Right ventricle myocardium superior (tissue), 1 donor: ENCODE measurements around the gene PSMB9. TPM values are rescaled to one million over a fixed set of nuclear protein-coding genes. Genes with fewer than 3 reads are reported as not detected.

Experiments used
- ATAC-seq: fragments of 200-7000 bp; cut with Tn5 transposase; one replicate; pipeline ENCODE4 v1.9.1; 2020; ENCODE audit warnings: mild to moderate bottlenecking; ENCODE audit not compliant: poor library complexity
- DNase-seq: peaks from one replicate; pipeline ENCODE4 v3.0.0-alpha.2; 2020
- intact Hi-C: fragments of 100-400 bp; cut with DNase I; formaldehyde crosslinking; loops from one replicate; pipeline ENCODE4 v1.11.2; 2022
- total RNA-seq: library from RNA; stranded (reverse); fragmentation: NEBNext Ultra II Directional; extraction: Animal tissue kit (Norgen Biotek cat#: 25700); gene quantifications from one replicate; pipeline ENCODE4 v1.2.1, GENCODE V29; 2021
- donor health status: DM: no; HTN: yes; CAD: no; lungs with severe emphysema.

Gene PSMB9
- total RNA-seq, 1 donor from 2014 or later, result 12.6 TPM

DNA sequence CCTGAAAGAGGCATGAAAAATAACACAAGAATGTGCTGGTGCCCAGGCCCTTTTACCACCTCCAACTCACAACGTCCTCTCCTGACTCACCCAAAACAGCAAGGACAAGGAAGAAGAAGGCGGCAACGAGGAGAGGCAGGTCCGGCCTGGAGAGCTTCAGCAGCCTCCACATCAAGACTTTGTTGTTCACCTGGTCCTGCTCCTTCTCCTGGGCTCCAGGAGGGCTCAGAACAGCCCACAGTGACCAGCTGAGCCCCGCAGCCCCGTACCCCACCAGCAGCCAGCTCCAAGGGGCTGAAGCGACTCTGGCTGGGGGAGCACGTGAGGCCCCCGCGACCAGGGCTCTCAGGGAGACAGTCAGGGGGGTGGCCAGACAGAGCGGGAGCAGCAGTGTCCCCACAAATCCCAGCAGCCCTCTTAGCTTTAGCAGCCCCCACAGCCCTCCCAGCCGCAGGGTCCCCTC is 16.3 kb upstream of the PSMB9 start:
- DNase-seq (no peak), ATAC-seq (no peak)
- intact Hi-C loops, result loop anchor here (2.0 kb wide), 1 partner anchor 17 kb away; the partner anchor contains the start of gene PSMB9

DNA sequence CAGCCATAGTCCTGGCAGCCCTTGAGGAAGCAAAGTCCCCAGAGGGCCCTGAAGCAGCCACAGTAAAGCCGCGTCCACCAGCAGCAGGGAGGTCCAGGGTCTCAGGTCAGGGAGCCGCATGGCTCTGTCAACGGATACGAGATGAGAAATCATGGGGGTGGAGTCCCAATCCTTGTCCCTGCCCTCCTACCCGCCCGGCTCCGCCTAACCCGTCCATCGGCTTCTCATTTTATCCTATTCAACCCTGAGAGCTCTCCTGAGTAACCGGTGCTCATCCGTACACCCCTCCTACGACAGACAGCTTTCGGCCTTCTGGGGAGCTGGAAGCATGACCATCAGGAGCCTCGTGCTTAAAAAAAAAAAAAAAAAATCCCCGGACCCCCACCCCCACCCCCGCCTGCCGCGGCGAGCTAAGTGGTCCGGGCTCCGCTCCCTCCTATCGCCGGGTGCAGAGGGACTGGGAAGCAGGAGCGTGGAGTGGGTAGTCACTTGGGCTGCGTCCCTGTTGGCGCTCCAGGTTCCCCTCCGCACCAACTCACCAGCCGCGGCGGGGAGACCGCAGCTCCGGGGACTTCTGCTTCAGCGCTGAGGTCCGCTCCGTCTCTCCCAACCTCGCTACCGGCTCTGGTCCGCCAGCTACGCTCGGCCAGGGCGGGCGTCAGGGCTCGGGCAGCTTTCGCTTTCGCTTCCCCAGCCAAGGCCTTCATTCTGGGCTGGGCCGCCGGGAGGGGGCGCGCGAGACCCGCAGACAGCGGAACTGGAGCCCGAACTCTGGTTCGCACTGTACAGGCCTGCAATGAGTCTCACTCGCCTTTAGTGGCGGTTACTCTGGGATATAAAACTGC is 15.7 kb upstream of the PSMB9 start, which contains the start of gene TAP2:
Gene TAP2 (minus strand): TSS at position 626 of the 845 bp plus-strand sequence. CDS start 506 bp downstream, at position 120.
- peak; percentile 98 for ATAC-seq
- DNase-seq, result peak; percentile 98
- intact Hi-C loops, result loop anchor here (2.0 kb wide), 1 partner anchor 16 kb away; the partner anchor contains the start of gene PSMB9

DNA sequence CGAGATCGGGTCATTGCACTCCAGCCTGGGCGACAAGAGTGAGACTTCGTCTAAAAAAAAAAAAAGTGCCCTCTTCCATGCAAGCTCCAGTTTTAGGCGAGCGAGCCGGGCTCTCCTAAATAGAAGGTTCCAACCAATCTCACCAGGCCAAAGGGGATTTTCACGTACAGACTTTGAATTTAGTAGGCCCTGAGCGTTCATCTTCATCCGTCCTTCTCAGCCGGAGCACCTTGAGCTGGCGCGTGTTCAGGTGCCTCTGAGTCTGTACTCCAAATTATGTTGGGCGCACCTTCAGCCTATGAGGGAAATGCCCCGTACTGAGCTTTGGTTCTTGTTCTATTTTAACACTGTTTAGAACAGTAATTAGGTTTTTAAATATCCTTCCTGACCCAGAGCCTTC is 14.6 kb upstream of the PSMB9 start:
- DNase-seq (no peak), ATAC-seq (no peak)
- intact Hi-C loops, result loop anchor here (2.0 kb wide), 1 partner anchor 15 kb away; the partner anchor contains the start of gene PSMB9

DNA sequence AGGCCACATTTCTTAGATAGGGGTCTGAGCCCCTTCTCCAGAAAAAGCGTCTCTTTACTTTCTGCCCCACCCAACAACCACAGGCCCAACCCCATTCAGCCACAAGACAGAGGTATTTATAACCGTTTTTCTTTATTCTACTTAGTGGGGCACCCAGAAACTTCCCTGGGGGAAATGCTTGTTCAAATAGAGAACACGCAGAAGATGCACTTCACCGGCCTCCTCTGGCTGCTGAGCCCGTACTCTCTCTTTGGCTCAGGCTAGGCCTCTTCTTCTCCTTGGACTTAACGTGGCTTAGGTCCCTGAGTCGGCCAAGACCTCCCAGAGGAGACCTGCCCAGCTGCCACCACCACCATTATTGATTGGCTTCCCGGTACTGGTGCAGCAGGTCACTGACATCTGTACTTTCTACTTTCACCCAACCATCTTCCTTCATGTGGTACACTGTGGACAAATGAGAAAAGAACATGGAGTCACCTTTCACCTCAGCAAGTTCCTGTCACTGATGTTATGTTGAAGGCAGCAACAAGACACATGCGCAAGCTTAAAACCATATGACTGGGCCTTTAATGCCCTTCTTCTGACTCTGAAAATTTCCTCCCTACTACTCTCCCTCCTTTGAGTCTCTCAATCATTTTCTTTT is 13.3 kb upstream of the PSMB9 start:
- intact Hi-C loops, result no loop called here
- ATAC-seq, result no peak
- no peak for DNase-seq

DNA sequence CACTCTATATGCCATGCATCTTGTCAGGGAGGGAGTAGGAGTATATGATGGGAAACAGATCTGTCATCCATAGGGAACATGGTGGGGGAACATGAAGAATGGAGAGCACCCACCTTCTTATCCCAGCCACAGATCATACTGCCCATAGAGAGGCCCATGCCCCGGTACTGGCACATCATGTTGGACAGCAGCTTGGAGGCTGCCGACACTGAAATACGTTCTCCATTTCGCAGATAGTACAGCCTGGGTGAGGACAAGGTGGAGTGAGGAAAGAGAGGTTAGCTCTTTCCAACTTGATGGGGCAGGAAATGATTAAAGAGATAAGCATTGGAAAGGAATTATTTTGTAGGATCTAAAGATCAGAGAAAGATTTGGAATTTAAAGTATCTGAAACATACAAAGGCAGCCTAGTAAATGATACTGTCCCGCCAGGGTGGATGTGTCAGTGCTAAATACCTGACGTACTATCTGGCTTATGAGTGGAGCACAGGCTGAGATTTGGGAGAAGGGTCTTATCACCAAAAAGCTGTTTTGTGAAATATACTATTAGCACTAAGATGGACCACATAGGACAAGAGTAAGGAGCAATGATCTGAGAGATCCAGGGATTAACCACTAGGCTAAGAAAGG is 11.9 kb upstream of the PSMB9 start:
- ATAC-seq (no peak), DNase-seq (no peak)
- intact Hi-C loops, result no loop called here

DNA sequence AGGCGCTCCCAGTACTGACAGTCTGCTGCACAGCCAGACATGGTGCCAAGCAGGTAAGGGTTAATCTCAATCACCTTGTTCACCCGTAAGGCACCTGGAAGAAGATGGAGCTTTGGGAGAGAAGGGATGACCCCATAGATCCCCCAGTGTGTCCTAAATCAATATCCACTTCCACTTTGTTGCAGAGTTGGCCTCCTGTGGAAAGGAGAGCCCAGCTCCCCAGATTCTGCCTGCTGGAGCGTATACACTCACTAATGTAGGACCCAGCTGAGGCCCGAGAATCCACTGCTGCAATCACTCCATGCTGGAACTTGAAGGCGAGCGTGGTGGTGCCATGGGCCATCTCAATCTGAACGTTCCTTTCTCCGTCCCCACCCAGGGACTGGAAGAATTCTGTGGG is 11.3 kb upstream of the PSMB9 start:
- DNase-seq, result no peak
- ATAC-seq, result no peak
- intact Hi-C loops, result no loop called here

DNA sequence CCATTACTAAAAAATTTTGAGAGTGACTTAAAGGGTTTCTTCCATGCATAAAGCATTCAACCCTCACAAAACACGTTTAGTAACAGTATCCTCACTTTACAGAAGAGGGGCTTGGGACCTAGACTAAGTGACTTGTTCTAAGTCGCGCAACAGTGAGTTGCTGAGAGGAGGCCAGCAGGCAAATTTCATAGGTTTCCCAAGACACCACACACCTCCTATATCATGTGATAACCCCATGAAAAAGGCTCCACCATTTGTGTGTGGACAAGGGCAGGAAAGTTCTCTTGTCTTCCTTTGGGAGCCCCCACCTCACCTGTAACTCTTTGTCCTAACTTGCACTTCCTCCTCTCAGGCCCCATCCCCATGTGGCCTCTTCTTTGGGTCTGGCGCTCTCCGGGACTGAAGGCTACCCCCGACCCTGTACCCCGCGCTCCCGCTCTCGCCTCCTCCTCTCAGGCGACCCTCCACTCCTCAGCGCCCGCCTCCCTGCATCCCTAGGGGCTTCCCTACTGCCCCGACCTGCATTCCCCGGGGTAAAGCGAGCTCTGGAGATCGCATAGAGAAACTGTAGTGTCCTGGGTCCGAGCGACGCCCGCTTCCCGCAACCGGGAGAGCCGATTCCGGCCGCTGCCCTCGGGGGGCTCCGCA is 10.5 kb upstream of the PSMB9 start:
- ATAC-seq (no peak), DNase-seq (no peak)
- intact Hi-C loops, result no loop called here

DNA sequence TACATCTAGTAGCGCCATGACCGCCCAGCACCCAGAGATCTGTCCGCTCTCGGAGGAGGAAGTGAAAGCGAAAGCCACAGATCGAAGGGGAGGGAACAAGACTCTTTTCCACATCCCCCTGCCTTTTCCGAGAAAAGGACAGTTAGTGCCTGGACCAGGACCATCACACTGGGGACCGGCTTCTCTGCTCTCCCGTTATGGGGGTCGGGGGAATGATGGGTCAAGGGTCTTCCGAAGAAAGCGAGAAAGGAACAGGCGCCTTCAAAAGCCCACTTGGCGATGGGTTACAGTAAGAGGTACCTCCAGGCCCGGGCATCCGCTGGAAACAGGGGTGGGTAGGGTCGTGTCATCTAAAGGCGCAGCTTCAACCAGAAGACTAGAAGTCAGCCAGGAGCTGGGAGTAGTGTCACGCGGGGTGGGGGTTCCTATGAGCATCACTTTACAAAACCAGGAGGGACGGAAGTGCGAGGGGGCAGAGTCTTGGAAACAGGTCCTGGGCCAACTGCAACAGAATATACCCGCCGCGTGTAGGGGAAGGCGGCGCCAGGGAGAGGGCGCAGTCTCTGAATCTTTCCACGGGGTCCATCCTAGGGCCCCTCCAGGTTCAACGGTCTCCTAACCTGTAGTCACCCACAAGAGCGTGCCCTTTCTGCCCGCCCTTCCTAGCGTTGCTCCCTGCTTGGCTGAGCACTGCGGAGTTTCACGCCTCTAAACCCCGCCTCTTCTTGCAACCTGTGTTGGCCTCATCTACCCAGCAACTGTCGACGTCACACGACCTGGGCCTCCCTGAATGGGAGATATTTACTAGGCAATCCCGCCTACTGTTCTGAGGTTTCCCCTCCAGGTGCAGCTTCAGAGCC is 9.8 kb upstream of the PSMB9 start, which contains the start of gene PSMB8:
Gene PSMB8 (minus strand): TSS at position 69 of the 860 bp plus-strand sequence. CDS start 51 bp downstream, at position 18.
- ATAC-seq, result peak; percentile 98
- peak; percentile 97 for DNase-seq
- intact Hi-C loops, result no loop called here

DNA sequence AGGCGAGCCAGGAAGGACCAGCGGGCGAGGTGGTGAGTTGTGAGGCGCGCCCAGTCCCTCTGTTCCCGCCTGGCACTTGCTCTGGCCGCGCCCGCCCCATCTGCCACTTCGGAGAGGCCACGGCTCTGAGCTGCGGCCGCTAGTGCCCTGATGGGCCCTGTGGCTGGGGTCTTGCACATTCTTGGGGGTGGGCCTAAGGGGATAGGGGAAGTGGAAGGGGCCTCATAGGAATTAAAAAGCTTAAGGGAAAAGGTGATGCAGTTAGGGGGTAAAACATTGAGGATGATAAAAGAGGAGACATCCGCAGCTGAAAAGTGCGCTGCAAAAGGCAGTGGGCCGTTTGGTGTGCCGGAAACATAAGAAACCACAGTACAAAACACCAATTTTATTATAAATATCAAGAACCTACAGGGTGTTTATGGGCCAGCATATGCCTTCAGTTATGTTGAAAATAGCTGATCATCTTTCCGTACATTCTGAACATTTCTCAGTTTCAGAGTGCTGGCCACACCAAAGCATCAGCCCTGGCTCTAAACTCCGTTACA is 9.1 kb upstream of the PSMB9 start:
- no peak for ATAC-seq
- DNase-seq, result no peak
- intact Hi-C loops, result no loop called here

DNA sequence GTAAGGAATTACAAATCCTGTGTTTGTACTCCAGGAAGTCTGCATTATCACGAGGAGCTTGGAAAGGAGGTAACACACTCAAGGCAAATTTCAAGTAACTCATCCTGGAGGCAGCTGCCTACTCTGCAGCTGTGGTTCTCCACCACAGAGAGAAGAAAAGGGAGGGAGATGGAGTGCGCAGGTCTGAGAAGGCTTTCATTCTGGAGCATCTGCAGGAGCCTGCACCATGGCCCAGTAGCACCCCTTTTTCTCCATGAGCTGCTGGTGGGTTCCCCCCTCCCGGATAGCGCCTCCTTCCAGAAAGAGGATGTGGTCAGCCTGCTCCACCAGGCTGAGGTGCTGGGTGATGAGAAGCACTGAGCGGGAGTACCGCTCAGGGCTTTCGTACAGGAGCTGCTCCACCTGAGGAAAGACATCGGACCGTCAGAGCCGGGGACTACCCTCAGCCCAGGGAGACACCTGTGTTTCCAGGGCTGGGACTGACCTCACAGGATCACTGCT is 8.6 kb upstream of the PSMB9 start:
- intact Hi-C loops, result no loop called here
- ATAC-seq, result no peak

DNA sequence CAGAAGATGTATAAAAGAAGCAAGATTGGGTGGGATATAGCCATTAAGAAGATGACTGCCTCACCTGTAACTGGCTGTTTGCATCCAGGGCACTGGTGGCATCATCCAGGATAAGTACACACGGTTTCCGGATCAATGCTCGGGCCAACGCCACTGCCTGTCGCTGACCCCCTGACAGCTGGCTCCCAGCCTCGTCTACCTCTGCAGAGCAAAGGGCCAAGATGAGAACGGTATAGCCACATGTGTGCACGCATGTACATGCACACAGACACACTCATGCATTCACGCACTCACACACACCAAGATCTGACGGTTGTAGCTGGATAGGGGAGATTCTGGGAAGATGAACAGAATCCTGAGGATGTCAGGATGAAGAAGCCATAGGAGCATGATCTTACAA is 7.0 kb upstream of the PSMB9 start:
- intact Hi-C loops, result no loop called here
- DNase-seq (no peak), ATAC-seq (no peak)

More for the DNA sequence above, 8.6 kb upstream of the PSMB9 start:
- DNase-seq, result no peak

DNA sequence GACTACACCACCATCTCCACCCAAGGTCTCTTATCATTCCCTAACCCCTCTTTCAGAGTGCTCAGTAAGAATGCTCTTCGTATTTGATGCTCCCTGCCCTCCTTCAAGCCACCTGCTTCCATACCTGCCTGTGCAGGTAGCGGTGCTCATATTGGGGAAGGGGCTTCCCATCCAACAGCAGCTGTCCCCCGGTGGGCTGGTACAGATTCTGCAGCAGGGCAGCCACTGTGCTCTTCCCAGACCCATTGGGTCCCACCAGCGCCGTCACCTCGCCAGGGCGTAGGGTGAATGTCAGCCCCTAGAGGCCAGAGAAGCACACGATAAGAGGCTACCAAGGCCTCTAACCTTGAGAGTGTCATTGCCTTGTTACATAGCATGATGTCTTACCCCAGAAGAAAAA is 6.2 kb upstream of the PSMB9 start:
- ATAC-seq (no peak), DNase-seq (no peak)
- intact Hi-C loops, result no loop called here

DNA sequence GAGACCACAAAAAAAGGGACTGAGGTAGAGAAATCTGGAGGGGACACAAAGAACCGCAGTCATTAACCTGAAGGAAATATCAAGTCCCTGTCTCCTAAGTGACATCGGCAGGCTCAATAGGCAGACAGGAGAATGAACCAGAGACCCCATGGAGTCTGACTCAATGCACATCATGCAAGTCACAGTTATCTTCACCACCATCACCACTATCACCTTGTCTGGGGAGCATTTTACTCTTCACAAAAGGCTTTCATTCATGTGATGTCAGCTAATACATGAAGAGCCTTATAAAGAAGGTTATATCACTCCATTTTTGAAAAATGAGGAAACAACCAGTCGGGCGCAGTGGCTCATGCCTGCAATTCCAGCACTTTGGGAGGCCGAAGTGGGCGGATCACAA is 4.9 kb upstream of the PSMB9 start:
- DNase-seq (no peak), ATAC-seq (no peak)
- intact Hi-C loops, result no loop called here

DNA sequence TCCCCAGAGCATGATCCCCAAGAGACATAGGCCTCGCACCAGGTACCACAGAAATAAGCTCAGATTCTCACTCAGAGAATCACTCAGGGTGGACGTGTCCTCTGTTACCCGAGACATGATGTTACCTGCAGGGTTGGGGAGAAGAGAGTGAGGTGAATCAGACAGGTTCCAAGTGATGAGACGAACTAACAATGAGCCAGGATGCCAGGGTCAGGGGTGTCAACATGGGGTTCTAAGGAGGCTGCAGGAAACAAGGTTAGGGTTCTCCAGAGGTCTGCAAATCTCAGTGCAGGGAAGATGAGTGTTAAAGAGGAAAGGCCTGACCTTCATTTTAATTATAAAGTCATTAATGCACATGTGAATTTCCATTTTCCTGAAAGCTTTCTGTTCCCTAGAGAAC is 3.0 kb upstream of the PSMB9 start:
- intact Hi-C loops, result no loop called here
- no peak for DNase-seq
- ATAC-seq, result no peak

DNA sequence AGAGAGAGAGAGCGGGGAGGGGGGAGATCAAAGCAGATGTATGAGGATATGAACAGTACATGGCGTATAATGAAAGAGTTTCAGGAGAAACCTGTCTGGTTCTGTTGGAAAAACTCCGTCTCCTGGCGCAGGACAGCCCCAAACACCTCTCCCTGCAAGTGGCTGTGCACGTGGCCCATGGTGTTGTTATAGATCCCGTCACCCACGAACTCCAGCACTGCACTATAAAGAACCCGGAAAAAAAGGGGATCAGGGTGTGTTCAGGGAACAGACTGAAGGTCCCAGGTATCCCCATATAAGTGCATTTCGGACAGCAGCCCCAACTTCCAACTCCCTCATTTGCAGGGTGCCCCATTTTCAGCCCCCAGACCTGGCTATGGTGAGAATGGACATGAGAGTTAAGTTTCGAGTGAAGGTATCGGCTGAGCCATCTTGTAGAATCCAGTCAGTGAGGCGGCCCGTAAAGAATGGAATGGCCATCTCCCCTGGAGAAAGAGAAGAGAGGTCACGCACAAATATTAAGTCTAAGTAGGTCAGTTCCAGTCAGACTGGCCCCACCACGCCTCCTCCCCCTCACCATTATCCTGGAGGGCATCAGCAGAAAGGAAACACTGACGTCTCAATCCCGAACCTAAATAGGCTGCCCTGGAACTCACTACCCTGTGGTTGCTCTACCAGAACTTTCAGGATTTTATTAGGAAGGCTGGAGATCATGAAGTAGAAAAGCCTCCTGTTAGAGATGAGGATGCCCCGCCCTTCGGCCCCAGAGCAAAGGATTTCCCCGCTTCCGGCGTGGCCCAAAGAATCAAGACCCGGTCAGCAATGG is 1.8 kb upstream of the PSMB9 start:
- DNase-seq (peak; percentile 59), ATAC-seq (no peak)
- intact Hi-C loops, result no loop called here

DNA sequence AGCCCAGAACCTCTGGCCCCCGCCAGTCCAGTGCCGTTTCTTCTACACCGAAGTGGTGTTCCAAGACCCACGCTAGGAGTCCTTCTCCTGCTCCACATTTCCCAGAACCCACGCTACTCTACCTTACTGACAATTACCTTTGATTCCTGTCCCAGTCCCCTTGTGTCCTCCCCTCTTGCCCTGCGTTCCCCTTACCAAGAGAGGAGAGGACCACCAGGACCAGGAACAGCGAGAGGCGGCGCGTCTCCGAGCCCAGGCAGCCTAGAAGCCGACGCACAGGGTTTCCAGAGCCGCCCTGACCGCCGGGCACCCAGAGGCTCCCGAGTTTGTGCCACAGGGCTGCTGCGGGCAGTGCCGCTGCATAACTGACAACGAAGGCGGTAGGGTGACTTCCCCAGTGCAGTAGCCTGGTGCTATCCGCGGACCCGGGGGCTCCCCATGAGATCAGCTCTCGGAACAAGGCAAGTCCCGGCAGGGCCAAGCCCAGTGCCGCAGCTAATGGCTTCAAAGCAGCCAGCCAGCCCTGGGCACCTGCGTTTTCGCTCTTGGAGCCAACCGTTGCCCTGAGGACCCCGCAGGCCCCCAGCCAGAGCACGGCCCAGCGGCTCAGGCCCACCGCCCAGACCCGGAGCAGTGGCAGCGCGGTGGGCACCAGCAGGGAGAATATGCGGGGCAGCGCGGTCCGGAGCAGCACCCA is 1.0 kb upstream of the PSMB9 start:
- intact Hi-C loops, result no loop called here
- ATAC-seq (peak; percentile 49), DNase-seq (peak; percentile 61)
